Measurements from ENCODE around the gene STAT3.
"Not testable (repeated sequence)": the region's sequence is repeated elsewhere in the genome, so short reads cannot be mapped to it uniquely, and the experiment has no call there.

DNA sequence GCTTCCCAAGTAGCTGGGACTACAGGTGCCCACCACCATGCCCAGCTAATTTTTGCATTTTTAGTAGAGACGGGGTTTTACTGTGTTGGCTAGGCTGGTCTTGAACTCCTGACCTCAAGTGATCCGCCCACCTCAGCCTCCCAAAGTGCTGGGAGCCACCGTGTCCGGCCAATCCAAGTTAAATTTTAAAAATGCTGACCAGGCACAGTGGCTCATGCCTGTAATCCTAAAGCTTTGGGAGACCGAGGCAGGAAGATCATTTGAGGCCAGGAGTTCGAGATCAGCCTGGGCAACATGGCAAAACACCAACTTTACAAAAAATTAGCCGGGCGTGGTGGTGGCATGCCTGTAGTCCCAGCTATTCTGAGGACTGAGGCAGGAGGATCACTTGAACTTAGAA, 3.2 kb upstream of the STAT3 start:
- TF ChIP-seq, protein P1, sequence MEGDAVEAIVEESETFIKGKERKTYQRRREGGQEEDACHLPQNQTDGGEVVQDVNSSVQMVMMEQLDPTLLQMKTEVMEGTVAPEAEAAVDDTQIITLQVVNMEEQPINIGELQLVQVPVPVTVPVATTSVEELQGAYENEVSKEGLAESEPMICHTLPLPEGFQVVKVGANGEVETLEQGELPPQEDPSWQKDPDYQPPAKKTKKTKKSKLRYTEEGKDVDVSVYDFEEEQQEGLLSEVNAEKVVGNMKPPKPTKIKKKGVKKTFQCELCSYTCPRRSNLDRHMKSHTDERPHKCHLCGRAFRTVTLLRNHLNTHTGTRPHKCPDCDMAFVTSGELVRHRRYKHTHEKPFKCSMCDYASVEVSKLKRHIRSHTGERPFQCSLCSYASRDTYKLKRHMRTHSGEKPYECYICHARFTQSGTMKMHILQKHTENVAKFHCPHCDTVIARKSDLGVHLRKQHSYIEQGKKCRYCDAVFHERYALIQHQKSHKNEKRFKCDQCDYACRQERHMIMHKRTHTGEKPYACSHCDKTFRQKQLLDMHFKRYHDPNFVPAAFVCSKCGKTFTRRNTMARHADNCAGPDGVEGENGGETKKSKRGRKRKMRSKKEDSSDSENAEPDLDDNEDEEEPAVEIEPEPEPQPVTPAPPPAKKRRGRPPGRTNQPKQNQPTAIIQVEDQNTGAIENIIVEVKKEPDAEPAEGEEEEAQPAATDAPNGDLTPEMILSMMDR (IDR thresholded peaks at IDR 0.05; ENCODE audit: low read depth, low read length) = not testable (repeated sequence)
- TF ChIP-seq POLR2A (IDR thresholded peaks at IDR 0.05; ENCODE audit: extremely low read depth, insufficient read length) = not testable (repeated sequence)
